Measurements from ENCODE around the gene CDHR1.
"Not testable (repeated sequence)": the region's sequence is repeated elsewhere in the genome, so short reads cannot be mapped to it uniquely, and the experiment has no call there.

Gene CDHR1

DNA sequence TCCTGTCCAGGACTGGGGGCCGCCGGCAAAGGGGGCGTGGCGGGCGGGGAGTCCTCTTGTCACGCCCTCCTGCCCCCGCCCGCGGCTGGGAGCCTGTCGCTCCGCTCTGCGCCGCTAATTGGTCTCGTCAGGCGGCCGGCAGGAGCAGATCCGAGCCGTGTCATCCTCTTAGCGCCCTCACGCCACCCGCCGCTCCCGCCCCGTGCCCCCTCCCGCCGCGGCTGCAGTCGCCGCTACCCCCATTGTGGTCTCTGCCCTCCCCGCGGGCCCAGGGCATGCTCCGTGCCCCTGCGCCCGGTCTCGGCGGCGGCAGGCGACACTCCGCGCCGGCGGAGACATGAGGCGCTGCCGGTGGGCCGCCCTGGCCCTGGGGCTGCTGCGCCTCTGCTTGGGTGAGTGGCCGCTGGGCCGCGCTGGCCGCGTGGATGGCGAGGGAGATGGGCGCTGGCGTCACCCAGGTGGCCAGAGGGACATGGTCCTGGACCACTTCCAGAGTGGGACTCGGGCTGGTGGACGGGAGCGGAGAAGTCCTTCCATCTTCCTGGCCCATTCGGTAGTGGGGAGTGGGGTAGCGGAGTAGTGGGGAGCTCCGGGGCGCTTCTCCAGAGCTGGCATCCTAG, at the start of gene CDHR1:
TSS of gene CDHR1 (plus strand) at position 114 of the 620 bp plus-strand sequence. CDS start at position 338, 224 bp downstream.
- DNase-seq, result no peak

DNA sequence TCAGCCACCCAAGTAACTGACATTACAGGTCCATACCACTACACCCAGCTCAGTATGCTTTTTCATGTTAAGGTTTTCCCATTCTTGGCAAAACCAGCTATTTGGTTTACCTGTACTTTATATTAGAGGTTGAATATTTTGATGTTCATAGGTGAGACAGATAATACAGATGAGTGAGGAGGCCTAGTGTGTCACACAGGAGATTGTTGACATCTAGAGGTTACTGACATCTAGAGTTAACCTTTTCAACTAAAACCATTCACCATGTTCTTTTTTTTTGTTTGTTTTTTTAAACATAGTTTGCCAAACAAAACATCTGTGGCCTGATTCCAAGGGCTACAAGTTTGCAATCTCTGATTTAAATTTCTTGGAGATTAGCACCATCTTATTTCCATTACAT, 47.0 kb upstream of the CDHR1 start:
- DNase-seq, result no peak

DNA sequence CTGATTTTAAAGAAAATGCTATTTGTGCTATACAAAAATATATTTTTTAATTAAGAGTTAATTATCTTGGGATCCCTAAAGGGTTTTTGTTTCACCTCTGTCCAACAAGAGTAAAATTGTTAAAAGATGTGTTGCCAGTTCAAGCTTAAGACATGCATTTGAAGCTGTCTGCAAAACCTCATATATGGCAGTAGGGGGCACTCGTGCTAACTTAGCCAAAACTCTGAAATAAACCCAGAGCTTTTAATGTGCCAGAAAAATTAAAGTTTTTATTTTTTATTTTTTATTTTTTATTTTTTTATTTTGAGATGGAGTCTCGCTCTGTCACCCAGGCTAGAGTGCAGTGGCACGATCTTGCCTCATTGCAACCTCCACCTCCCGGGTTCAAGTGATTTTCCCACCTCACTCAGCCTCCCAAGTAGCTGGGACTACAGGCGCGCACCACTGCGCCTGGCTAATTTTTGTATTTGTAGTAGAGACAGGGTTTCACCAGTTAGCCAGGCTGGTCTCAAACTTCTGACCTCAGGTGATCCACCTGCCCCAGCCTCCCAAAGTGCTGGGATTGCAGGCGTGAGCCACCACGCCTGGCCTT, 46.2 kb upstream of the CDHR1 start:
- DNase-seq, result not testable (repeated sequence)

DNA sequence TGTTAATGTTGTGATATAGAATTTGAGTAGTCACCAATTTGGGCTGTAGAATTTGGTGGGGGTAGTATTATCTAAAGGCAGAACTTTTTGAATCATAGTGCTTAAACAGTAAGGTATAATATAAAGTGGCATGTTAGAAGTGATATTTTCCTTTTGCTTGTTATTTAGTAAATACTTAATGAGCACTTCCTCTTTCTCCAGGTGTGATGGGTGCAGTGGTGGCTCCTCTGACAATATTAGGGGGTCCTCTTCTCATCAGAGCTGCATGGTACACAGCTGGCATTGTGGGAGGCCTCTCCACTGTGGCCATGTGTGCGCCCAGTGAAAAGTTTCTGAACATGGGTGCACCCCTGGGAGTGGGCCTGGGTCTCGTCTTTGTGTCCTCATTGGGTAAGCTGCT, 44.5 kb upstream of the CDHR1 start:
- no peak for DNase-seq

DNA sequence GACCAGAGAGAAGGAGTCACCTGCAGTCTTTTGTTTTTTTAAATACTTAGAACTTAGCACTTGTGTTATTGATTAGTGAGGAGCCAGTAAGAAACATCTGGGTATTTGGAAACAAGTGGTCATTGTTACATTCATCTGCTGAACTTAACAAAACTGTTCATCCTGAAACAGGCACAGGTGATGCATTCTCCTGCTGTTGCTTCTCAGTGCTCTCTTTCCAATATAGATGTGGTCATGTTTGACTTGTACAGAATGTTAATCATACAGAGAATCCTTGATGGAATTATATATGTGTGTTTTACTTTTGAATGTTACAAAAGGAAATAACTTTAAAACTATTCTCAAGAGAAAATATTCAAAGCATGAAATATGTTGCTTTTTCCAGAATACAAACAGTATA, 41.6 kb upstream of the CDHR1 start:
- no peak for DNase-seq

DNA sequence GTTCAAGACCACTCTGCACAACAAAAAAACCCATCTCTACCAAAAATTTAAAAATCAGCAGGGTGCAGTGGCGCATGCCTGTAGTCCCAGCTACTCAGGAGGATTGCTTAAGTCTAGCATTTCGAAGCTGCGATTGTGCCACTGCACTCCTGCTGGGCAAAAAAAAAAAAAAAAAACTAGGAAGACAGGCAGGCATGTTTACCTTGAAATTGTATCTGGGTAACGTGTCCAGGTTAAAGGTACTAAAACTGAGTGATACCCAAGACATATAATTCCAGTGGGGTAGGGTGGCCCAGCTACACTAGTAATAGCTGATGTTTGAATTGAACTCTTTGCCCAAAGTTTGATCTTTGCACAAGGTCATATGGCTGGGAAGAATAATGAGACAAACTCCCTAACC, 38.8 kb upstream of the CDHR1 start:
- DNase-seq, result no peak

DNA sequence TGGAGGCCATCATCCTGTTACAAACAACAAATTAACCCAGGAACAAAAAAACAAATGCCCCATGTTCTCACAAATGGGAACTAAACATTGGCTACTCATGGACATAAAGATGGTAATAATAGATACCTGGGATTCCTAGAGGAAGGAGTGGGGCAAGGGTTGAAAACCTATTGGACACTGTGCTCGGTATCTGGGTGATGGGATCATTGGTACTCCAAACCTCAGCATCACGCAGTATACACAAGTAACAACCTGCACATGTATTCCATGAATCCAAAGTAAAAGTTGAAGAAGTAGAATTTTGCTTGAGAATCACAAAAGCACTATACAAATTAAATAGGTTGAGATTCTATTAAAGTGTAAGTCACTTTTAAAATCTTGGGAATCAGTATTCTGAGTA, 38.3 kb upstream of the CDHR1 start:
- DNase-seq, result no peak

DNA sequence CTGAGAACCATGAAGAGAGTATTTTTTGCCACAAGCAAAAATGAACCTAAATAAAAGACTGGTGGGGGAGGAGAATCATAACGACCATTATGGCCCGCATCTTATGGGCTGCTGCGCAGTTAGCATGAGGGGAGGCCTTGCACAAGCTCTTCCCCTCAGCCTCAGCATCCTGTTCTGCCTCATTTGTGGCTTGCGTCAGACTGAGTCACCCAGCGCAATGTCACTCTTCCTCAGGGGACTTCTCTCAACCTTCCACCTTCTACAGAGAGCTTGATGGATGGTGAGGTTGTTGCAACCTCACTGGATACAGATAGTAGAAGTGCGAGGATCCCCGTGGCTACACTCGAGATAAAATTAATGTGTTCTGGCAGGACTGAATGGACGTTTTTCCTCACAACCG, 37.6 kb upstream of the CDHR1 start:
- no peak for DNase-seq

DNA sequence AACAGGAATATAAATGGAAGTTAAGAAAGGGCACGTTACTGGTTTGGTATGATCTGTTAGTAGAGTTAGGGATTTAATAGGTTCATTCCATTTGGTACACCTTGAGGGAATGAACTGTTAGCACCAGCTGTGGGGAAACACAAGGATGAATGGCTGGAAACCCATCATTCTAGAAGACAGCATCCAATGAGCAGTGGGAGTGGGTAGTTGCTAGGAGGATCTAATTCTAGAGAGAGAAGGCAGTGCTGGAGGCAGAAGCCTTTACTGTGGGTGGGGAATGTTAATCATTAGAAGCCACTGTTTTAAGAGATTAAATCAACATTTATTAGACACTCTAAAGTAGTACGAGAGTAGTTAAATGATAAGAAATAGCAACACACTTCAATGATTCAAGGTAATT, 36.3 kb upstream of the CDHR1 start:
- DNase-seq, result no peak

DNA sequence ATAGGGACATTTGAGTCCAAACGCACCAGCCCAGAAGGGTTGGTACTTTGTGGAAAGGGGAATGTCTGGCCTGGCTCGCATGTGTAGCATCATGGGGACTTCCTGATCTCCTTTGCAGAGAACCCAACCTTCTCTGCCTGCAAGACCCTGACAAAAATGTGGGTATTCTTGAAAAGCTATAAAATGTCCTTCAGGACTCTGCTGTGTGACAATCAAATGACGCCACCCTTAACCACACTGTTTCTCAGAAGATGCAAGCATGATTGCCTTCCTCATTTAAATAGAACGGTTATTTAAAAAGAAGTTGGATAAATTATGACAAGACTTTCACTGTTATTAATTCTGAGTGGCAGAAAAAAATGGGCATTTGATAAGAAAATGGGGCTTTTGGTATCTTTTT, 35.8 kb upstream of the CDHR1 start:
- no peak for DNase-seq

DNA sequence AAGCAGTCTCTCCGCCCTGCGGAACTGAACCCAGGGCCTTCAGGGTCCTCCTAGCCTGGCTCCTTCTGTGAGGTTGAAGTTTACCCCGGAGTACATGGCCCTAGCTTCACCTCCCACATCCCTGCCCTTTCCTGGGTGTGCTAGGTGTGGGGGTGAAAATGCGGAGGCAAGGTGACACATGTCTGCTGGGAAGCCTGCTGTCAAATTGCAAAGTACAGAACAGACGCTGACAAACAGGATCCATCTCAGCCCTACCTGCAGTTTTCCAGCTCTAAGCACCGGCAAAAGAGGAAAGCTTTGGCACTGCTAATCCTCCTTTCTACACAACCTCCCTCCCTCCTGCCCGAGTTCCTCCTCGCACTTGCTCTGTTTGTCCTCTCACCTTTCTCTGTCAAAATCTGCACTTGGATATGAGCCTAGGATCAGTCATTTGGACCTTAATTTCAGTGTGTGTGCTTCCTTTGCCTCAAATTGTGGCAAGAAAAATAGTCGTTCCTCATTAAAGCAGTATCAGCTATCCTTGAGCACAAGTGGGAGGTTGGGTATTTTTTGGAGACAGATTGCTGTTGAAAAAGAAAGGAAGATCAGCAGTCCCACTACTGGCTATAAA, 35.2 kb upstream of the CDHR1 start:
- no peak for DNase-seq

DNA sequence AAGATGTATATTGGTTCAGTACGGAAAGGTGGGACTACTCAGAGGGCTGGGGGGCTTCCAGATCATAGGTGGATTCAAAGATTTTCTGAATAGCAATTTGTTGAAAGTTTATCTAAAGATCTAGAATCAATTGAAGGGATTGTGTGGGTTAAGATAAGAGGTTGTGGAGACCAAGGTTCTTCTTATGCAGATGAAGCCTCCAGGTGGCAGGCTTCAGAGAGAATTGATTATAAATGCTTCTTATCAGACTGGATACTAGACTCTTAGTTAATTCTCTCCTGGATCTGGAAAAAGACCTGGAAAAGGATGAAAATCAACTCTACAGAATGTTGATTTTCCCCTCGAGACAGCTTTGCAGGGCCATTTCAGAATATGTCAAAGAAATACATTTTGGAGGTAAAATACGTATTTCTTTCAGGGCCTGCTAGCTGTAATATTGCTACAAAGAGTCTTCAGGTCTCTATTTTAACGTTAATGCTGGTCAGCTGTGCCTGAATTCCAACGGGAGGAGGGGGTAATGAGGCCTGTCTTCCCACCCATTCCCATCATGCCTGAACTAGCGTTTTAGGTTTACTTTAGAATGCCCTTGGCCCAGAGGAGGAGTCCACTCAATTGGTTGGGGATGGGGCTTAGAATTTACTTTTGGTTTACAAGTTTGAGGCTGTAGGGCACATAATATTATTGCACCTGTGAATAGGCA, 33.5 kb upstream of the CDHR1 start:
- DNase-seq, result no peak

DNA sequence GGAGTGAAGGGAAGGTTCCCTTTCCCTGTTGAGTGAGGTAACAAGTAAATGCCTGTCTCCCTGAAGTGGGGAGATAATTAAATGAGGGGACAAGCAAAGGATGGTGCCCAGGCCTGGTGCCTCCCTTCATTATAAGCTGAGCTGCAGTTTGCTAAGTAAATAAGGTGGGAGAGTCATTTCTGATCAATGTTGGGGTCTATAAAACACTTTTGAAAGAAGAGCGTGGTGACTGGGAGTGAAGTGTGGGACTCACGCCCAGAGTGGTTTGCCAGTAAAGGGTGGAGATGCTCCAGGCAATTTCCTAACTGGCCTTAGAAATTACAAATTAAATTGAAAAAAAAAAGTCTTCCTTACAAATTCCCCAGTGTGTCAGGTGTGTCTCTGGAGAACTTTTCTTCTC, 30.3 kb upstream of the CDHR1 start:
- no peak for DNase-seq

DNA sequence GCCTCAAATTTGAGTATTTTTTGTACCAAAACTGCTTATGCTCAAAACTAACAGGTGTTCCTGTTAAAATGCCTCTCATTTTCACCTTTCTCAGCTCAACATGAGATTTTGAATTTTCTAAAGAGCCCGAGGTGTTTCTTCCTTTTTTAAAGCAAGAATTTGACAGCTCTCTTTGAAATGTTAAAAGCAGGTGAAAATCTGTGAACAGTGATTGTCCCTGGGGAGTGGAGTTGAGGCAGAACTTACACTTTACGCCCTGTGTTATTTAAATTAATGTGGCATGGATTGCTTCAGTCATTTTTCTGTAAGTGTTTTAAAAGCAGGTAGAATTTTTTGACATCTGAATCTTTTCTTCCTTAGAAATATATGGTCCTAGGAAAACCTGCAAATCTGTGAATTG, 29.9 kb upstream of the CDHR1 start:
- no peak for DNase-seq

DNA sequence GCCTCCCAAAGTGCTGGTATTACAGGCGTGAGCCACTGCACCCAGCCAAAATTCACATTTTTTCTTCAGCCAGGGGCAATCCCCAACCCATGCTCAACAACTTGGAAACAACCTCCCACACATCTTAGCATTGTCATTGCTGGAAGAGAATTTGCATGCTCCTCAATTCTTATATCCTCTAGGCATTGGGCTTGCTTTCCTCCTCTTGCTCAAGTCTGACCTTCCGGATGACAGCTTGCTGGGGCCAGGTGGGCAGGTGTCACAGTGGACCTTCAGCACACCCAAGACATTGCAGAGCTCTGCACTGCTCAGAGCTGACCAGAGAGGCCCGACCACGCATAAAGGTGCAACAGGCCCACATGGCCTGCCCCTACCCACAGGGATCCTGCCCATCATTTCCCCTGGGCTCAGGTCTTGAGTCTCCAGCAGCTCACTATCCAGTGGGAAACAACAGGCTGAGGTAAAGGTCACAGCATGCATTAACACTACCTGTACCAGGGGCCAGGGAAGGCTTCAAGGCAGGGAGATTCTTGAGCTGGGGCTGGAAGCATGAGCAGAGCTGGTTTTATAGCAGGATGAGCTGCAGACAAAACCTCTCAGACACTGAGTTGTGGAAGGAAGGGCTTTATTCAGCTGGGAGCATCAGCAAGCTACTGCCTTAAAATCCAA, 27.6 kb upstream of the CDHR1 start:
- no peak for DNase-seq

DNA sequence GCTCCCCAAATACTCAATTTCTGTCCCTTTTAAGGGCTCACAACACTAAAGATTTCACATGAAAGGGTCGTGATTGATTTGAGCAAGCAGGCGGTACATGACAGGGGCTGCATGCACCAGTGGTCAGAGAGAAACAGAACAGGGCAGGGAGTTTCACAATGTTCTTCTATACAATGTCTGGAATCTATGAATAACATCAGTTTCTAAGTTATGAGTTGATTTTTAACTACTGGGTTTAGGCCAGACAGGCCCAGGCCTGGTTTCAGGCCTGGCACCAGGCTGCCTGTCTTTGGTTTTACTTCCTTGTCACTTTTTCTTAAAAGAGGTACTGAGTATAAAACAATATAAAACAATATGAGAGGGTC, 27.1 kb upstream of the CDHR1 start:
- not testable (repeated sequence) for DNase-seq

DNA sequence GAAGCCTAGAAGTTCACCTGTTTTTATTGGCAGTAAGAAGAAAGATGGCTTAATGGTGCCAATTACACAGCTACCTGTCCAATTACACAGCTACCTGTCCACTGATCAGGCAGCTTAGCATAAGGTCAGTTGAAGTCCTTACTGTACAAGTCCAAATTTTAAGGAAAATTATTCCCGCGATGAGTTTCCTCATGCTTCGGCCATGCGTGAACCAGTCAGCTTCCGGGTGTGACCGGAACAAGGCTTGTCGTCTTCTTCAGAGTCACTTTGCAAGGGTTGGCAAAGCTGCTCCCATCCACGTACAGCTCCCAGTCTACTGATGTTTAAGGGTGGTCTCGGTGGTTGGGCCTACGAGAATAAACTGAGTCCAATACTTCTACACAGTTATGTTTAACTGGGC, 26.0 kb upstream of the CDHR1 start:
- not testable (repeated sequence) for DNase-seq

DNA sequence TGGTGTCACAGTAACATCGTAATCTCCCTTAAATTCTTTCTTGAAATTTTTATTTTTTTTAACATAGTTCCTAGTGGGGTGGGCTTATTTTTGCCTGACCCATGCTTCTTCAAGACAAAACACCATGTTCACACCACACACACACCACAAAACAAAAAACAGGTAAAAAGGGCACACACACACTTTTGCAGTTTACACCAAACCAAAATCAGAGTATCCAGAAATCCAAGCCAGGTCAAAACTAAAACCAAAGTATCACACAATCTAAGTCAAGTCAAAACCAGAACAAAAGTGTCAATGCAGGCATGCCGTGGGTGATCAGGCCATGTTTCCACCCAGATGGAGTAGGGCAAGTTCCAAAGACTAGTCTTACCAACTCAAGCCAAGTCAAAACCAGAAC, 23.1 kb upstream of the CDHR1 start:
- not testable (repeated sequence) for DNase-seq

DNA sequence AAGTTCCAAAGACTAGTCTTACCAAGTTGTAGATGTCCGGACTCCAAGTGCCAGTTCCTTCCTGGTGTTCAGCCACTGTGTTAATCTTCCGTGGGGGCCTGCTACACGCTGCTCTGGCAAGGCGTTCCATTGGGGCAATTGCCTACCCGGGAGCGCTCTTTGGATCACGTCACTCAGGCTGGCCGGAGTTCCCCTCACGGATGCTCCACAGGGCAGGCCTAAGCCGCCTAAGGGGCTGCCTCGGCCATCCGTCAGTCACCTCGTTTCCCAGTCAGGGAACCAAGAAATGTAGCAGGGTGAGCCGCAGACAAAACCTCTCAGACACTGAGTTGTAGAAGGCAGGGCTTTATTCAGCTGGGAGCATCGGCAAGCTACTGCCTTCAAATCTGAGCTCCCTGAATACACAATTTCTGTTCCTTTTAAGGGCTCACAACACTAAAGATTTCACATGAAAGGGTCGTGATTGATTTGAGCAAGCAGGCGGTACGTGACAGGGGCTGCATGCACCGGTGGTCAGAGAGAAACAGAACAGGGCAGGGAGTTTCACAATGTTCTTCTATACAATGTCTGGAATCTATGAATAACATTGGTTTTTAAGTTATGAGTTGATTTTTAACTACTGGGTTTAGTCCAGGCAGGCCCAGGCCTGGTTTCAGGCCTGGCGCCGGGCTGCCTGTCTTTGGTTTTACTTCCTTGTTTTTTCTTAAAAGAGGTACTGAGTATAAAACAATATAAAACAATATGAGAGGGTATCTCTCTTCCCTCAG, 22.5 kb upstream of the CDHR1 start:
- not testable (repeated sequence) for DNase-seq

DNA sequence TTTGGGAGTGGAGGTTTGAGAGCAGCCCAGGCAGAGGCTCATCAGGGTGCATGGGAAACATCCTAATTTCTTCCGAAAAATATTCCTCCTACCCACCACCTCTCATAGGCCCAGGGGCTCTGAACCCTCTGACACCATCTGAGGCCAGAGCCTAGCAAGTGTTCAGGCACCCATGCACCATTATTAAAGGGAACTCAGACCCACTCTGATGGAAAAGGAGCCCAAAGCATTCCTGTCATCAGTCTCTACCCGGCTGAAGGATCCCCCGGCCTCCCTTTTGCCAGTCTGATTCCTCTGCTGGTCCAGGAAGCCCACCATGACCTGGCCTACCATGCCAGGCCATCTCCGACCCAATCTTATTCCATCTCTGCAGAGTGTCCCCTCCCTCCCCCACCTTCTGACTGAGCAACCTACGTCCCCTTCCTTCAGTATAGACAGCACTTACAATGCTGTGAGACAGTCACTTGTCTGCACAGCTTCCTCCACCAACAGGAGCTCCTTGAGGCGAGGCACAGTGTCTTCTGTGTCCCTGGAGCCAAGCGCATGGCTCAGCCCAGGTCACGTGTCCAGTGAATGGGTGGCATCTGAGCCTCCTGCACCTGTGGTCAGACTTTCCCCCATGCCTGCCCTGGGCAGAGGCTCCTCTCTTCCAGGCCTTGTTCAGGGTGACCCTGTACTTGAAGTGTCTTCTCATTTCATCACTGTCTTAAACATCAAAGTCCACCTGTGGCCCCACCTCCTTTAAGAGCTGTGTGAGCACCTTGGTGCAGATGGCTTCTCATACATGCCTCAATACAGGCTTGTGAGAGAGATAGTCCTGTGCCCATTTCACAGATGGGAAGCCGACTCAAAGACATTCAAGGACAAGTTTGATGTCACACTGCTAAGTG, 21.6 kb upstream of the CDHR1 start:
- DNase-seq, result no peak

DNA sequence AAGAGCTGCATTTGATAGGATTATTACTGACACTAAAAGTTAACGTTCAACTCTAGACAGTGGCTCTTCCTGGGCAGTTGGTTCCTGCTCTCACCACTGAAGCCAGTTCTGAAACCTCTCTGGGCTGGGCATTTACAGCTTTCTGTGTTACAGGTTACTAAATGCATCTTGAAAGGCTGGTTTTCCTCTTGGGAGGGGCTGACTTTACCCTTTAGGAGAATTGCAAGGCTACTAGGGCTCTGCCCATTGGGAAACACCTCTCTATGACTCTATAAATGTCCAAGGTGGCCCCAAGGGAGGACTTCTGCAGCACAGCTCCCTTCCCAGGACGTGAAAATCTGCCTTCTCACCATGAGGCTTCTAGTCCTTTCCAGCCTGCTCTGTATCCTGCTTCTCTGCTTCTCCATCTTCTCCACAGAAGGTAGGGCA, 20.8 kb upstream of the CDHR1 start, which contains the start of gene GPR15LG:
TSS of gene GPR15LG (plus strand) at position 301 of the 429 bp plus-strand sequence. CDS start at position 352, 51 bp downstream.
- no peak for DNase-seq

DNA sequence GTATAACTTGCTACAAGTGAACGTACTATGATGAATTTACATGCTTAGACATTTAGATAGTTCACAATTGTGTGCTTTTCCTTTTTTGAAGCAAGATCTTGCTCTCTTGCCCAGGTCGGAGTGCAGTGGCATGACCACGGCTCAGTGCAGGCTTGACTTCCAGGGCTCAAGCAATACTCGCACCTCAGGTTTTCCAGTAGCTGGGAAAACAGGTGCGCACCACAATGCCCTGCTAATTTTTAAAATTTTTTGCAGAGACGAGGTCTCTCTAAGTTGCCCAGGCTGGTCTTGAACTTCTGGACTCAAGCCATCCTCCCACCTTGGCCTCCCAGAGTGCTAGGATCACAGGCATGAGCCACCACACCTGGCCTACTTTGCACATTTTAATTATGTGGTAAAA, 18.9 kb upstream of the CDHR1 start:
- DNase-seq, result no peak

All from 8988T (cell line).